Stimulated activated CD8-positive, alpha-beta memory T cell treated with anti-CD3 and anti-CD28 coated beads, Interleukin-12 subunit alpha, Interleukin-12 subunit beta, amount 100 ng/mL, for 1 hour (primary cell): ENCODE results near the gene MGRN1.

ENCODE experiments used
- DNase-seq: peaks from one replicate; pipeline ENCODE4 v3.0.0-alpha.2; 2020; ENCODE audit warnings: low read depth

The MGRN1 gene

GRCh38 chr16:4624827-4625559 is 367 bp downstream of the MGRN1 start:
- peak; percentile 46 for DNase-seq

DNA sequence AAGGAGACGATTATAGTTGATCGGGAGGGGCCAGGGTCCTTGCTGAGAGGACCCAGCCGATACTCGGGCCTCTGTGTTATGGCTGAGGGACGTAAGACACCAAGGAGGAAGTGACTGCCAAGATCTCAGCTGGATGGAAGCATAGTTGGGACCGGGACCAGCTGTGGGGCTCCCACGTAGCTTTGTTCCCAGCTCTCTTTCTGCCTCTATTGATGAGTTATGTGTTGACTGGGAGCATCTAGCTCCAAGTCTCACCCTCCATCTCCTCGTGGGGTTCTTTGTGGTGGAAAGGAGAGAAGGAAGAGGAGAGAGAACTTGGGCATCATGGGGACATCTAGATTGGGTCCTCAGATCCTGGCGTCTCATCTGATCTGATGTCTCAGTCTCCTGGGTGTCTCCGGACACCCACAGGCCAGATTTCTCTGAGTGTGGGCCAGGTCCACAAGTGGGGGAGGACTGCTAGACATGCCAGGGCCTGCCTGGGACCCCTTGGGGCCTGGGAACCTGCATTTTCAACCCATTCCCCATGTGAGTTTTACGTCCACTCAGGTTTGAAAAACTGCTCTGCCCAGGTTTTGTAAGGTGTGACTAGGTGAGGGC is 1.0 kb downstream of the MGRN1 start:
- no peak for DNase-seq

- no peak for DNase-seq
These were observed 1.8 kb downstream of the MGRN1 start for GRCh38 chr16:4626396-4626795.

DNA sequence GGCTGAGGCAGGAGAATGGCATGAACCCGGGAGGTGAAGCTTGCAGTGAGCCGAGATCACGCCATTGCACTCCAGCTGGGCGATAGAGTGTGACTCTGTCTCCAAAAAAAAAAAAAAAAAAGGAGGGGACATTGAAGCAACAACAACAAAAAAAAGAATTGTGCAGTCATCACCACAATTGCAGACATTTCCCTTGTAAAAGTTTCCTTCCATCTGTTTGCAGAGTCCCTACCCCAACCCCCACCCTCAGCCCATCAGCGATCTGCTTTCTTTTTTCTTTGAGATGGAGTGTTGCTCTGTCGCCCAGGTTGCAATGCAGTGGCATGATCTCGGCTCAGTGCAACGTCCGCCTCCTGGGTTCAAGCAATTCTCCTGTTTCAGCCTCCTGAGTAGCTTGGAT is 3.7 kb downstream of the MGRN1 start:
- no peak for DNase-seq

GRCh38 chr16:4631444-4631843 is 6.8 kb downstream of the MGRN1 start:
- DNase-seq: no peak

- no peak for DNase-seq
These were observed 9.4 kb downstream of the MGRN1 start for GRCh38 chr16:4633910-4634635.

- DNase-seq: no peak
These were observed 10.1 kb downstream of the MGRN1 start for GRCh38 chr16:4634768-4635167.

GRCh38 chr16:4636196-4636595 is 11.6 kb downstream of the MGRN1 start:
- no peak for DNase-seq

GRCh38 chr16:4637501-4638166 is 13.0 kb downstream of the MGRN1 start:
- no peak for DNase-seq

GRCh38 chr16:4639899-4640509 is 15.4 kb downstream of the MGRN1 start:
- DNase-seq: no peak

GRCh38 chr16:4640572-4641305 is 16.1 kb downstream of the MGRN1 start:
- no peak for DNase-seq

DNA sequence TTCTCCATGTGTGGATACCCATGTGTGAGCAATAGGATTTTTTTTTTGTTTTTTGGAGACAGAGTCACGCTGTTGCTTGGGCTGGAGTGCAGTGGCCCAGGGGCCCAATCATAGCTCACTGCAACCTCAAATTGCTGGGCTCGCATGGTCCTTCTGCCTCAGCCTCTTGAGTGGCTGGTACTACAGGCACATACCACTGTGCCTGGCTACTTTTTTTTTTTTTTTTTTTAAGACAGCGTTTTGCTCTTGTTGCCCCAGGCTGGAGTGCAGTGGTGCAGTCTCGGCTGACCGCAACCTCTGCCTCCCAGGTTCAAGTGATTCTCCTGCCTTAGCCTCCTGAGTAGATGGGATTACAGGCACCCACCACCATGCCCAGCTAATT is 16.7 kb downstream of the MGRN1 start:
- no peak for DNase-seq

- no peak for DNase-seq
These were observed 17.3 kb downstream of the MGRN1 start for GRCh38 chr16:4641895-4642294.

- DNase-seq: no peak
These were observed 22.4 kb downstream of the MGRN1 start for GRCh38 chr16:4646773-4647643.

DNA sequence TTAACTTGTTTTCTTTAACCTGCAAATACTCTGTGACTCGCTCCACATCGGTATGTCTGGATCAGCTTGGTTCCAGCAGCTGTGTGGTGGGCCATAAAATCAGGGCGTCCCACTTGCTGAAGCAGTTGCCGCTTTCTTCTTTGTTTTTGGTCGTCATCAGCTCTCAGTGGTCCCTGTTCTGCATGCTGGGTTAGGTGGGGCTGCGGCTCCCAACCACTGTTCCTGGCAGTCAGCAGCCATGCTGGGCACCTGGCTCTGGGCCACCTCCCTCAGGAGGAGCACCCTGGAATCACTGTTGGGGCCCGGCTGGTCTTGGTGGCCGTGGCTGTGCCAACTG is 23.0 kb downstream of the MGRN1 start:
- DNase-seq: no peak

GRCh38 chr16:4648917-4649316 is 24.3 kb downstream of the MGRN1 start:
- DNase-seq: no peak

DNA sequence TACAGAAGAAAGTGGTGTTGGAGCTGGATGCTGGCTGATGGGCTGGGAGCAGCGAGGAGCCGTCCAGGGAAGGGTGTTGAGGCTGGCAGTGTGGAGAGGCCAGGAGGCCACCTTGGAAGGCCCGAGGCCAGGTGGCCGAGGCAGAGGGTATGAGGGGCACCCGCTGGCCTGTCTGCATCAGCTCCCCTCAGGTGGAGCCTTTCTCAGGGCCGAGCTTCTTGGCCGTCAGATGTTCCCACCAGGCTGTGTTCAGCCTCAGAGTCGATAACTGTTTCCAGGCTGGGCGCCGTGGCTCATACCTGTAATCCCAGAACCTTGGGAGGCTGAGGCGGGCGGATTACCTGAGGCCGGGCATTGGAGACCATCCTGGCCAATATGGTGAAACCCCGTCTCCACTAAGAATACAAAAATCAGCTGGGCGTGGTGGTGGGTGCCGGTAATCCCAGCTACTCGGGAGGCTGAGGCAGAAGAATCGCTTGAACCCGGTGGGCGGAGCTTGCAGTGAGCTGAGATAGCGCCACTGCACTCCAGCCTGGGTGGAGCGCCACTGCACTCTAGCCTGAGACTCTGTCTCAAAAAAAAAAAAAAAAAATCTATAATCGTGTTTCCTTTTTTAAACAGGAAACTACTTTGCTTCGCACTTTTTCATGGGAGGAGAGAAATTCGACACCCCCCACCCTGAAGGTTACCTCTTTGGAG is 25.3 kb downstream of the MGRN1 start:
- DNase-seq: no peak

DNA sequence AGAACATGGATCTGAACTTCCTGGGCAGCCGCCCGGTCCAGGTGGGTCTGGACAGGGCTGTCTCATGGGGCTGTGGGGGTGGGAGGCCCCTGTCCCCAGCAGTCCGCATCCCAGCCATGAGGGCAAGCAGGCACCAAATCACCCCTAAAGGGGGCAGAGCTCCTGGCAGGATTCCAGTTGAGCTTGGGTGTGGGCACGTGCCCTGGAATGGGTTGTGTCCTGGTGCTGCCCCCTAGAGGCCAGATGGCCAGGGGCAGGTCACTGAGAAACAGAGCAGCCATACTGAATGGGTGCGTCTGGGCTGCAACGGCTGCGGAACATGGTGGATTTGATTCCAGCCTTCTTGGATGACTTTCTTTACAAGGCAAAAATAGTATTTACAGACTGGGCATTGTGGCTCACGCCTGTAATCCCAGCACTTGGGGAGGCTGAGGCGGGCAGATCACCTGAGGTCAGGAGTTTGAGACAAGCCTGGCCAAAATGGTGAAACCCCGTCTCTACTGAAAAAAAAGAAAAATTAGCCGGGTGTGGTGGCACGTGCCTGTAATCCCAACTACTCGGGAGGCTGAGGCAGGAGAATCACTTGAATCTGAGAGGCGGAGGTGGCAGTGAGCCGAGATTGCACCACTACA is 25.9 kb downstream of the MGRN1 start:
- DNase-seq: peak; percentile 53

DNA sequence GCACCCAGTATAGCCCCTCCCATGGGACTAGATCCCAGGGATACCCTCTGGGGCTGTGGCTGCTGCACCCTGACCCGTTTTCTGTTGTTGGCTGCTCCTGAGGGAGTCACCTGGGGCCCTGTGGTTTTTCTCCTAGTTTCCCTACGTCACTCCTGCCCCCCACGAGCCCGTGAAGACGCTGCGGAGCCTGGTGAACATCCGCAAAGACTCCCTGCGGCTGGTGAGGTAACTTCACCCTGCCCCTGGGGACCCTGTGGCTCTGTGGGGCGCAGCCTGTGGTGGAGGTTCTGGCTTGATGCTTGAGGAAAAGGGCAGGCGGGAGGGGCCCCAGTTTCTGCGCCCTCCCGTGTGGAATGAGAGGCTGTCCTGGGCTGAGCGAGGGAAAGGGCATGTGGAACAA is 27.2 kb downstream of the MGRN1 start:
- no peak for DNase-seq

DNA sequence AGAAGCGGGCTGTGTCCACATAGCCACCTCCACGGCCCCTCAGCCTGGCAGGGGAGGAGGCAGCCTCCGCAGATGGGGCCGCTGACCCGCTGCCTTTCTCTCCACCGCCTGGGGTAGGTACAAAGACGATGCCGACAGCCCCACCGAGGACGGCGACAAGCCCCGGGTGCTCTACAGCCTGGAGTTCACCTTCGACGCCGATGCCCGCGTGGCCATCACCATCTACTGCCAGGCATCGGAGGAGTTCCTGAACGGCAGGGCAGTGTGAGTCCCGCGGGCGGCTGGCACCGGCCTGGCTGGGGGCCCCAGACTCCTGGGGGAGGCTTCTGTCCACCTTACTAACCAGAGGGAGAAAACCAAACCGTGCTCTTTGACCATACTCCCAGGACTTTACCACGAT is 27.9 kb downstream of the MGRN1 start:
- no peak for DNase-seq
